GM12864 (cell line): ENCODE data around the gene NCSTN.

ENCODE experiments used
- DNase-seq: peaks from one replicate; pipeline ENCODE4 v3.0.0-alpha.2; 2011; ENCODE audit warnings: low read depth
- H3K4me3 ChIP-seq: 2 replicates; pipeline ENCODE4 v1.5.1; 2011; ENCODE audit warnings: mild to moderate bottlenecking, low read depth, low read length, control low read depth
- CTCF ChIP-seq: IDR thresholded peaks from 2 replicates; pipeline ENCODE4 v1.5.1; 2011; ENCODE audit warnings: low read depth, mild to moderate bottlenecking, moderate library complexity, low read length, control low read depth, inconsistent platforms; ENCODE audit errors: missing control alignments

NCSTN gene

GRCh38 chr1:160358073-160358472, 14.9 kb downstream of the NCSTN start:
- no peak overlapping the region for H3K4me3 ChIP-seq
- no peak for TF ChIP-seq CTCF
- no peak for DNase-seq

GRCh38 chr1:160359559-160360226, 16.5 kb downstream of the NCSTN start:
- no peak for DNase-seq
- H3K4me3 ChIP-seq = no peak overlapping the region
- no peak for TF ChIP-seq CTCF

- TF ChIP-seq CTCF = no peak
- DNase-seq = no peak
- H3K4me3 ChIP-seq = no peak overlapping the region
Measured at GRCh38 chr1:160360227-160360695, 17.1 kb downstream of the NCSTN start.

- TF ChIP-seq CTCF = no peak
- H3K4me3 ChIP-seq = no peak overlapping the region
- no peak for DNase-seq
Measured at GRCh38 chr1:160361199-160361598, 18.0 kb downstream of the NCSTN start.

GRCh38 chr1:160361814-160362167, 18.6 kb downstream of the NCSTN start:
- no peak overlapping the region for H3K4me3 ChIP-seq
- TF ChIP-seq CTCF = no peak

GRCh38 chr1:160362168-160362957, 19.2 kb downstream of the NCSTN start:
- no peak overlapping the region for H3K4me3 ChIP-seq
- no peak for DNase-seq
- no peak for TF ChIP-seq CTCF

More at GRCh38 chr1:160361814-160362167, 18.6 kb downstream of the NCSTN start:
- no peak for DNase-seq

GRCh38 chr1:160363010-160363409, 19.8 kb downstream of the NCSTN start:
- DNase-seq = no peak
- no peak overlapping the region for H3K4me3 ChIP-seq
- TF ChIP-seq CTCF = no peak
